HL-60/S4 treated with retinoic acid at 250 ng/mL for 4 days and 3 days (cell line): ENCODE measurements around the gene MUS81.

Source experiments
- in situ Hi-C: fragments of 300-500 bp; cut with MboI; formaldehyde crosslinking; loops from 2 replicates; pipeline ENCODE4 v1.7.0; 2022; ENCODE audit warnings: low sequenced_read_pairs

Gene MUS81

GRCh38 chr11:65859812-65860277 lies 388 bp upstream of the MUS81 start:
- in situ Hi-C loops, result no loop called here

DNA sequence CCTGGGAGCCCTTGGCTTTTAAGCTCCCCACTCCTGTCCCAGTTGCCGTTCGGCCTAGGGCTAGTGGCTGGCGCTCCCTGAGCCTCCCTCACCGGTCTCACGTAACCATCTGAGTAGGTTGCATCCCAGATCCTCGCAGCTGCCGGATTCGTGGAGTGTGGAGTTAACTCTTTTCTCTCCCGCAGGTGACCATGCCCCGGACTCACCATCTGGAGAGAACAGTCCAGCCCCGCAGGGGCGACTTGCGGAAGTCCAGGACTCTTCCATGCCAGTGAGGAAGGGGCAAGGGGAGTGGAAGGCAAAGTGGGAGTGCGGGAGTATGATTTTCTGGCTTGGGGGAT lies 902 bp downstream of the MUS81 start:
- in situ Hi-C loops, result no loop called here

DNA sequence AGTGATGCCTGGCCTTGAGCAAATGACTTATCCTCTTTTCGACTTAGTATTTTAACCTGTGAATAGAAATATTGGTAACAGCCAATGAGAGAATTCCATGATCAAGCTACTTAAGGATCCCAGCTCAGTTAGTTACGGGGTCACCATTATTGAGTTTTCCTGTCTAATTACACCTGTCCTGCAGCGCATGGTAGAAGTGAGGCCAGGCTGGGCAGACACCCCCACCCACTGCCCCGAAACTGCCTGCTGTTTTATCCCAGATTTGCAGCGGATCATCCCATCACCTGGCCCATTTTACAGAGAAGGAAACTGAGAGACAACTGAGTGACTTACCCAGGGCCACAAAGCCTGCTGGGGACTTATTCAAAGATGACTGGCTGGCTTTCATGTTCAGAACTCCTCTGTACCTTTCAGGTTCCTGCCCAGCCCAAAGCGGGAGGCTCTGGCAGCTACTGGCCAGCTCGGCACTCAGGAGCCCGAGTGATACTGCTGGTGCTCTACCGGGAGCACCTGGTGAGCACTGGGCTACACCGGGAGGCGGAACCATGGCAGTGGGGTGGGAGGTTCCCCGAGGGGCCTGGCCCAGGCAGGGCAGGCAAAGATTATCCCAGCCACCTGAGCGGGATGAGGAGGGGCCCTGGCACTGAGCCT lies 1.4 kb downstream of the MUS81 start:
- in situ Hi-C loops, result no loop called here

DNA sequence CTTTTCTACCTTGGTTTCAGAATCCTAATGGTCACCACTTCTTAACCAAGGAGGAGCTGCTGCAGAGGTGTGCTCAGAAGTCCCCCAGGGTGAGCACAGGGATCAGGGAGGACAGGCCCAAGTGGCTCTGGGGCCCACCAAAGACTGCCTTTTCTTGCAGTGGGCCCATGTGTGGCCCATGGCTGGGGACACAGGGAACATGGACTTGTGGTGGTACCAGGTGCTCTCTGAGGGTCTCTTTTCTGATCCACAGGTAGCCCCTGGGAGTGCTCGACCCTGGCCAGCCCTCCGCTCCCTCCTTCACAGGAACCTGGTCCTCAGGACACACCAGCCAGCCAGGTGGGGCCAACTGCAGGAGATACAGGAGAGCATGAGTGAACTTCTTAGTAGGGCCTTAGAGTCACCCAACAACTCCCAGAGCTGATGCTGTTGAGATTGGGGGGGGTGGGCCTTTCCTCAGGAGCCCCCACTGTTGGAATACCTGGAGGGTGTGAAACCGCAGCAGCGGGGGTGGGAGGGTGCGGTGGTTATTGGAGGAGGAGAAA lies 2.0 kb downstream of the MUS81 start:
- in situ Hi-C loops, result no loop called here

DNA sequence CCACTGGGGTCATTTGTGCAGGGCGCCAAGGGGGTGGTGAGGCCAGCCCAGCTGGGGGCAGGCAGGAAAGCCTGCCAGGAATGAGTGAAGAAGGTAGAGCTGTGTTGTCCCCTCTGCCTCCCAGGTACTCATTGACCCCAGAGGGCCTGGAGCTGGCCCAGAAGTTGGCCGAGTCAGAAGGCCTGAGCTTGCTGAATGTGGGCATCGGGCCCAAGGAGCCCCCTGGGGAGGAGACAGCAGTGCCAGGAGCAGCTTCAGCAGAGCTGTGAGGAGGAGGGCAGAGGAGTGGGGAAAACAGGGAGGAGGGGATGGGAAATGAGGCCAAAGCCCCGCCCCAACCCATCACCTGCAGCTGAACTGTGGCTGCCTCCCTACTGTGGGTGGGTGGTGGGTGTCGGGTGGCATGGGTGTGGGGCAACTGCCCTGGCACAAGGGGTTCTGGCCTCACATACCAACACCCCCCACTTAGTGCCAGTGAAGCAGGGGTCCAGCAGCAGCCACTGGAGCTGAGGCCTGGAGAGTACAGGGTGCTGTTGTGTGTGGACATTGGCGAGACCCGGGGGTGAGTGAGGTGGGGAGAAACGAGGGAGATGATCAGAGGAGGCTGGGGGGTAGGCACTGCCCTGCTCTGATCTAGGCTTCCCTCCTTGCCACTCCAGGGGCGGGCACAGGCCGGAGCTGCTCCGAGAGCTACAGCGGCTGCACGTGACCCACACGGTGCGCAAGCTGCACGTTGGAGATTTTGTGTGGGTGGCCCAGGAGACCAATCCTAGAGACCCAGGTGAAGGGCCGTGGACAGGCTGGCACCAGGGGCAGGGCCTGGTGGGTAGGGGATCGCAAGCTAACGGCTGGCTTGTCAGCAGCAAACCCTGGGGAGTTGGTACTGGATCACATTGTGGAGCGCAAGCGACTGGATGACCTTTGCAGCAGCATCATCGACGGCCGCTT lies 3.0 kb downstream of the MUS81 start:
- in situ Hi-C loops, result no loop called here

GRCh38 chr11:65863889-65864705 lies 3.9 kb downstream of the MUS81 start:
- in situ Hi-C loops, result no loop called here

DNA sequence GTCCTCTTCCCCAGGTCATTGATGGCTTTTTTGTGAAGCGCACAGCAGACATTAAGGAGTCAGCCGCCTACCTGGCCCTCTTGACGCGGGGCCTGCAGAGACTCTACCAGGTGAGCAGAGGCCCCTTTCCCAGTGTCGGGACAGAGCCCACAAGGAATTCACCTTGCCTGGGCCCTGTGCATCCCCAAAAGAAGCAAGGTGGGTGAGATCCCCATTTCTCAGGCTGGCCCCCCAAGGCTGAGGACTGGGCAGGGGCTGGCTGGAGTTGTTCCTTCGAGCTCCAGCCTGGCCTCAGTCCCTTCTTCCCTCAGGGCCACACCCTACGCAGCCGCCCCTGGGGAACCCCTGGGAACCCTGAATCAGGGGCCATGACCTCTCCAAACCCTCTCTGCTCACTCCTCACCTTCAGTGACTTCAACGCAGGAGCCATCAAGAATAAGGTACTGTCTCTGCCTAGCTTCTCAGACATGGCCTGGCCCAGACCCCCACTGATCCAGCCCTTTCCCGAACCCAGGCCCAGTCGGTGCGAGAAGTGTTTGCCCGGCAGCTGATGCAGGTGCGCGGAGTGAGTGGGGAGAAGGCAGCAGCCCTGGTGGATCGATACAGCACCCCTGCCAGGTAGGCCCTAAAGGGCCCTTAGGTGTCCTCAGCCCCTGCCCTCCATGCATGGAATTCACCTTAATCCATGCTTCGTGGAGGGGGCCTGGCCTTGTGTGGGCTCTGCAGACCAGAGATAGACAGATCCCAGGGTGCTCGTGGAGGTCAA lies 4.7 kb downstream of the MUS81 start:
- in situ Hi-C loops, result no loop called here

DNA sequence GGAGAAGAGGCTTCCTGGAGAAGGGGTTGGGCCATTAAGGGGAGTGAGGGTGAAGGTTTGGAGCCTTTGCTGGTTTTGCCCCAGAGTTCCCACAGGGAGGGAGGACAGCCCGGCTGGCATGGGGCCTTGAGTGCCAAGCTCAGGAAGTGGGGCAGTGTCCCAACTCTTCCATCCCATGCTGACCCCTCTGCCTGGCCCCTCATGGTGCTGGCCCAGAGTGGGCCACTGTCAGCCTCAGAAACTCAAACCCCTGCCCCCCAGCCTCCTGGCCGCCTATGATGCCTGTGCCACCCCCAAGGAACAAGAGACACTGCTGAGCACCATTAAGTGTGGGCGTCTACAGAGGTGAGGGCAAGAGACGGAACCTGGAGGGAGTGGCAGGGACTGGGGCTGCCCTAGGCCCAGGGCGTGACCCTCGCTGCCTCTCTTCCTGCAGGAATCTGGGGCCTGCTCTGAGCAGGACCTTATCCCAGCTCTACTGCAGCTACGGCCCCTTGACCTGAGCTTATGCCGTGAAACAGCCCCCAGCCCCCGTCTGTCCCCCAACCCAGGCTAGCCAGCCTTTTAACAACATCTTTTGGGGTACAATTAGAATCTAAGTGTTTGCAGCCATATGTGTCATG lies 5.4 kb downstream of the MUS81 start:
- in situ Hi-C loops, result no loop called here

GRCh38 chr11:65866509-65867283 lies 6.5 kb downstream of the MUS81 start:
- in situ Hi-C loops, result no loop called here

DNA sequence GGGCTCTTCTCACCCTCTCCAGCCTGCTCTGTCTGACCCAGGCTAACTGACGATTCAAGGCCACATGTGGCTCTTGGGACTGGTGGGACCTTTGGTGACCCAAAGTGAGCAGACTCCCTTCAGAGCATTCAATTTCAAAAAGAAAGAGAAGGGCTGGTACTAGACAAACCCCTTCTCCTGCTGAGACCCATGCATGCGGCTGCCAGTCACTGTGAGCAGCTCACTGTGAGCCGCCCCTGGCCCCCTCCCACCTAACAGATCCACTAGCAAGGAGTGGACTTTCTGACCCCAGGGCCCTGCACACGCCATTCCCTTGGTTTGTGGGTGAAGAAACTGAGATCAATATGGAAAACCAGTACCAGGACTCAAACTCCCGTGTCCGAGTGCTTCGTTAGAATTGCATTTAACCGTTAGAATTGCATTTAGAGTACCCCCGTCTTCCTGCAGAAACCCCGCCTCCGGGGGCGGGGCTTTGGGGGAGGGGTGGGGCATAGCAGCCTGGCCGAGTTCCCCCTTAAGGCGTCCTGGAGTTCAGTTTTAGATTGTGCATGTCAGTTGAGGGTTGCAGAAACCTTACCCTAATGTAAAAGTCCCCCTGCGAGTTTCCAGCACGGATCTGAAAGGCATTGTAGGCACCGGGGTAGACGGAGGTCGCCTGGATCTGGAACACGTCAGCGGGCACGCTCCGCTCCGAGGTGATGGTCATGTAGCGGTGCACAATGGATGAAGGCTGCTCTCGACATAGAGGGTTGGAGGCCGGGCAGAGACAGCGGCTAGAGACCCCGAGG lies 7.2 kb downstream of the MUS81 start:
- in situ Hi-C loops, result no loop called here

DNA sequence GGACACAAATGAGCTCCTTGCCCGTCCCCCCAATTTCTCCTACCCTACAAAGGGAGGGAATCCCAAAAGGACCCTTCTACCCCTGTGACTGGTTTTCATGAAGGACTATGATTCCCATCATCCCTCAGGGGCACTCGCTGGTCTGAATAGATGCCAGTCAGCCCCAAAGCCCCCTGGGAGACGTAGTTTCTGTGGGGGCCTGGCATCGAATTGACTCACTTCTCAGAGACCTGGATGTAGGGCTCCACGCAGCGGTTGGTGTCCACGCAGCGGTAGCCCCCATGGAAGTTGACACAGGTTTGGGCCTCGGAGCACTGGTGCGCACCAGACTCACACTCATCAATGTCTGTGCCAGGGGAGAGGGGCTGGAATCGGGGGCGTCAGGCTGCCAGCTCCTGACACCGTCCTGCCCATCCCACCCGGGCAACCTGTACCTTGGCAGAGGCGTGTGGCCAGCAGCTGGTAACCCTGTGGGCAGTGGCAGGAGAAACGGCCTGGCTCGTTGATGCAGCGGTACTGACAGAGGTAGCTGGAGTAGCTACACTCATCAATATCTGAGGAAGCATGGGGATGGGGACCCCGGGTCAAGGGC lies 7.9 kb downstream of the MUS81 start:
- in situ Hi-C loops, result no loop called here

DNA sequence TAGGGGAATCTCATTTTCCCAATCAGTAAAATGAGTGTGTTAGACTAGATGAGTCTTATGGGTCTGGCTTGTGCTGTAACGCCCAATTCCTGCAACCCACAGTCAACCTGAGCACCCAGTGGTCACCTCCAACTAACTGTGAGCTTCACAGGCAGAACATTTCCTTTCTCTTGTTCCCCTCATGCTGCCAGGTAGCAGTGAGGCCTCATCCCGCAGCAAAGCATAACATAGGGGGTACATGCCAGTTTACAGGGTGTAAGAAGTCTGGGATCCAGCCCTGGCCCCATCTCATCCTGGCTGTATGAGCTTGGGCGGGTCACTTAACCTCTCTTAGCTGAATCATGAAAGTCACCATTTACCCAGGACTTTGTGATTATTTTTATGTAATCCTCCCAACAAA lies 8.7 kb downstream of the MUS81 start:
- in situ Hi-C loops, result no loop called here

- in situ Hi-C loops, result loop anchor here (10.0 kb wide), 1 partner anchor 115 kb away; no protein-coding TSS in a partner anchor
Observed at GRCh38 chr11:65869643-65870306, 9.5 kb downstream of the MUS81 start.

GRCh38 chr11:65870307-65870658 lies 10.1 kb downstream of the MUS81 start:
- in situ Hi-C loops, result loop anchor here (10.0 kb wide), 1 partner anchor 115 kb away; no protein-coding TSS in a partner anchor

DNA sequence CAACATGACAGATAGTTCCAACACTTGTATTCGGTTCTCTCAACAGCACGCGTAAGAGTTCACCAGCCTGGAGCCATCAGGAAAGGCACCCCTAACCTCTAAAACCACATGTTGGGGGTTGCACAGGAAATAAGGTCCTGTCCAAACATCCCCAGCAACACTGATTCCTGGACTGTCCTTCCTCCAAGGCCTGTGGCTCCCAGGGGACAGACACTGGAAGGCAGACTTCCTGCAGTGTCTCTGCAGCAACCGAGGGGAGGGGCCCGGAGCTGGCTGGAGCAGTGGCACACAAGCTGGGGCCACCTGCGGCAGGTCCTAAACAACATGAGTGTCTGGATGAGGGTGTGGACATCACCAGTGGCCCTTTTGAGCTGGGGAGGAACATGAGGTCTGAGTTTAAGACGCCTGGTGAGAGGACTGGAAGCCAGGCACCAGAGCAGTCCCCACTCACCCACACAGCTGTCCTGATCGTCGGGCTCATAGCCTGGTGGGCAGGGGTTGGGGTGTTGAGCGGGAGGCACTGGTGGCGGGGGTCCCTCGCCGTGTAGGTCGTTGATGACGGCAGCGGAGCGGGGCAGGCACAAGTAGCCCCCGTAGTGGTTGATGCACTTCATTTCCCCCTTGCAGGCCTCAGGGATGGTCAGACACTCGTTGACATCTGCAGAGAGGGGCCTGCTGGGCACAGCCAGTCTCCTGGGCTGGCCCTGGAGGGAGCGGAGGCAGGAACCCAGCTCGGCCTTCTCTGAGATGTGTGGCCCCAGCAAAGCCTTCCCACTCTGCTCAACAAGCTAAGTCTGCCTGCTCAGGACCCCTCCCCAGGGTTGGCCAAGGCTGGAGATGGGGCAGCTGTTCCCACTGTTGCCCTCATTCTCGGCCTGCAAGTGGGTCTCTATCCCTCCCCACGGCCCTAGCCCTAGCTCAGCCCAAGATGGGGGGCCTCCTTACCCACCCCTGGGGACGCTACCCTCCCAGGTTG lies 10.8 kb downstream of the MUS81 start:
- in situ Hi-C loops, result loop anchor here (10.0 kb wide), 1 partner anchor 114 kb away; no protein-coding TSS in a partner anchor
